Gastrocnemius medialis (tissue), 4 donors: ENCODE data around the gene YOD1. TPM values are rescaled to one million over a fixed set of nuclear protein-coding genes. Genes with fewer than 3 reads are reported as not detected.

Experiments used
- ATAC-seq, 2 donors: fragments of 150-250 bp; one replicate each; pipeline ENCODE4 v1.9.1; 2016
- DNase-seq, 2 donors: peaks; one replicate each; pipeline ENCODE4 v3.0.0-alpha.2; 2019
- H3K27ac ChIP-seq, 4 donors: fragments of 200-600 bp; sonication (generic); 1 replicate in 1 of 4; 2 replicates in 3 of 4; pipeline ENCODE4 v1.5.1; 2016 to 2018; ENCODE audit warnings: mild to moderate bottlenecking in 2 of 4, moderate library complexity in 1 of 4
- H3K27me3 ChIP-seq, 3 donors: fragments of 200-600 bp; sonication (generic) in 2 of 3; 1 replicate in 1 of 3; 2 replicates in 2 of 3; pipeline versions ENCODE4 v1.5.1 to v1.6.0; 2016 to 2019; ENCODE audit warnings: mild to moderate bottlenecking in 1 of 3, moderate library complexity in 1 of 3
- H3K36me3 ChIP-seq, 2 donors: fragments of 200-600 bp; sonication (generic) in 1 of 2; one replicate each; pipeline ENCODE4 v1.5.1; 2017 to 2018
- H3K4me1 ChIP-seq, 2 donors: fragments of 200-600 bp; sonication (generic) in 1 of 2; one replicate each; pipeline ENCODE4 v1.5.1; 2016 to 2017; ENCODE audit warnings: mild to moderate bottlenecking in 2 of 2
- H3K4me3 ChIP-seq, 4 donors: fragments of 200-600 bp; sonication (generic) in 3 of 4; 1 replicate in 1 of 4; 2 replicates in 3 of 4; pipeline ENCODE4 v1.5.1; 2016 to 2019; ENCODE audit warnings: mild to moderate bottlenecking in 2 of 4
- H3K9me3 ChIP-seq, 3 donors: fragments of 200-600 bp; sonication (generic) in 2 of 3; 1 replicate in 1 of 3; 2 replicates in 2 of 3; pipeline ENCODE4 v1.5.1; 2016 to 2019
- CTCF ChIP-seq, 5 experiments: fragments of 450-650 bp in 3 of 5; fragments of 200-600 bp in 2 of 5; sonication (generic) in 2 of 5; IDR thresholded peaks in 4 of 5; conservative IDR thresholded peaks in 1 of 5; 1 replicate in 4 of 5; 2 replicates in 1 of 5; pipeline ENCODE4 v1.5.1; 2016 to 2019; ENCODE audit warnings: antibody characterized with exemption in 5 of 5, mild to moderate bottlenecking in 3 of 5, moderate library complexity in 3 of 5
- POLR2A ChIP-seq, 2 donors: fragments of 450-650 bp; IDR thresholded peaks; one replicate each; pipeline ENCODE4 v1.6.1; 2017; ENCODE audit warnings: antibody characterized with exemption in 2 of 2, mild to moderate bottlenecking in 2 of 2, moderate library complexity in 2 of 2
- in situ Hi-C, 4 donors: fragments of 200-750 bp; cut with MboI; loops; one replicate each; pipeline versions ENCODE4 v1.15.0 to v1.8.0; 2017; ENCODE audit warnings: low sequenced_read_pairs in 4 of 4
- intact Hi-C: fragments of 100-400 bp; cut with DNase I; formaldehyde crosslinking; loops from one replicate; pipeline ENCODE4 v1.15.1; 2023; ENCODE audit warnings: low total_unique reads
- total RNA-seq, 4 donors: library from RNA; depleted of rRNA; stranded (reverse); fragments of >200 nt; gene quantifications; one replicate each; pipeline versions ENCODE4 v1.1.0 to v1.2.3, GENCODE V29; 2016

Gene YOD1
- total RNA-seq, 4 donors from 2014 or later: 3.0 to 6.7 (median 6.2) TPM

- Histone ChIP-seq H3K27ac (no peak overlapping the region), H3K36me3 (no peaks in the 10 kb centered on the region), H3K4me1 (peaks cover 0 to 9% of the 10 kb centered on the region in 2 donors), H3K9me3 (no peaks in the 10 kb centered on the region), H3K4me3 (no peak overlapping the region), H3K27me3 (no peaks in the 10 kb centered on the region)
- intact Hi-C loops: loop anchor here (10.0 kb wide), 1 partner anchor 45 kb away; the partner anchor contains the start of gene C4BPB
- ATAC-seq (no peak), DNase-seq (no peak)
- TF ChIP-seq POLR2A (IDR thresholded peaks at IDR 0.05) (no peak), CTCF (IDR thresholded peaks at IDR 0.05 in 4 of 5, conservative IDR thresholded peaks at IDR 0.05 in 1 of 5) (no peak)
- in situ Hi-C loops: loop anchor here in 2 of 4 donors (5.0 kb wide), 1 partner anchor 38 kb away; no protein-coding TSS in a partner anchor
Measured at GRCh38 chr1:207039380-207040180, 11.4 kb downstream of the YOD1 start.

GRCh38 chr1:207036865-207037264 is 14.1 kb downstream of the YOD1 start:
- H3K36me3 ChIP-seq: no peaks in the 10 kb centered on the region
- ATAC-seq: no peak
- intact Hi-C loops: loop anchor here (10.0 kb wide), 1 partner anchor 48 kb away; the partner anchor contains the start of gene C4BPB
- H3K4me1 ChIP-seq: peaks cover 0 to 2% of the 10 kb centered on the region in 2 donors
- in situ Hi-C loops: no loop called here
- H3K27ac ChIP-seq: no peak overlapping the region
- no peak overlapping the region for H3K4me3 ChIP-seq
- DNase-seq: no peak
- no peak for TF ChIP-seq CTCF (IDR thresholded peaks at IDR 0.05 in 4 of 5, conservative IDR thresholded peaks at IDR 0.05 in 1 of 5)
- TF ChIP-seq POLR2A (IDR thresholded peaks at IDR 0.05): no peak
- no peaks in the 10 kb centered on the region for H3K27me3 ChIP-seq
- no peaks in the 10 kb centered on the region for H3K9me3 ChIP-seq

- intact Hi-C loops: loop anchor here (10.0 kb wide), 1 partner anchor 49 kb away; the partner anchor contains the start of gene C4BPB
- Histone ChIP-seq H3K27ac (no peak overlapping the region), H3K4me3 (no peak overlapping the region), H3K4me1 (peaks cover 6 to 9% of the 10 kb centered on the region in 2 donors), H3K27me3 (no peaks in the 10 kb centered on the region), H3K36me3 (no peaks in the 10 kb centered on the region), H3K9me3 (no peaks in the 10 kb centered on the region)
- in situ Hi-C loops: no loop called here
- DNase-seq (no peak), ATAC-seq (no peak)
- TF ChIP-seq CTCF (IDR thresholded peaks at IDR 0.05 in 4 of 5, conservative IDR thresholded peaks at IDR 0.05 in 1 of 5) (no peak), POLR2A (IDR thresholded peaks at IDR 0.05) (no peak)
Measured at GRCh38 chr1:207035877-207036551, 15.0 kb downstream of the YOD1 start.

GRCh38 chr1:207034998-207035397 is 16.0 kb downstream of the YOD1 start:
- Histone ChIP-seq H3K4me3 (no peak overlapping the region), H3K27ac (no peak overlapping the region), H3K9me3 (no peaks in the 10 kb centered on the region), H3K27me3 (no peaks in the 10 kb centered on the region), H3K36me3 (no peaks in the 10 kb centered on the region), H3K4me1 (peaks cover 7 to 15% of the 10 kb centered on the region in 2 donors)
- DNase-seq (no peak), ATAC-seq (no peak)
- in situ Hi-C loops: no loop called here
- no peak for TF ChIP-seq POLR2A (IDR thresholded peaks at IDR 0.05)
- no peak for TF ChIP-seq CTCF (IDR thresholded peaks at IDR 0.05 in 4 of 5, conservative IDR thresholded peaks at IDR 0.05 in 1 of 5)
- intact Hi-C loops: loop anchor here (10.0 kb wide), 1 partner anchor 50 kb away; the partner anchor contains the start of gene C4BPB
